Common myeloid progenitor, CD34-positive (primary cell): ENCODE measurements around the gene ORMDL2.

Experiments
- CTCF ChIA-PET: fragments of 350-600 bp; sonication (Branson Sonifier 250); formaldehyde crosslinking; loops from one replicate; lab custom pipeline; 2021; ENCODE audit warnings: antibody characterized with exemption; lab: Charles Lee
- POLR2A ChIA-PET: fragments of 350-600 bp; sonication (Branson Sonifier 250); formaldehyde crosslinking; loops from one replicate; lab custom pipeline; 2021; ENCODE audit warnings: antibody characterized with exemption; lab: Charles Lee
- DNase-seq, 3 donors: peaks; one replicate each; pipeline versions ENCODE4 v3.0.0 to v3.0.0-alpha.2; 2013
- H3K27ac ChIP-seq, 2 experiments: 1 replicate in 1 of 2; 2 replicates in 1 of 2; pipeline ENCODE4 v1.7.0; 2013; ENCODE audit warnings: inconsistent platforms in 2 of 2, low read length in 2 of 2, mild to moderate bottlenecking in 2 of 2, low read depth in 1 of 2, moderate library complexity in 1 of 2; ENCODE audit not compliant: severe bottlenecking in 2 of 2, insufficient read depth in 1 of 2, poor library complexity in 1 of 2
- H3K27me3 ChIP-seq, 5 experiments: replicated peaks in 2 of 5; 1 replicate in 3 of 5; 2 replicates in 2 of 5; pipeline versions ENCODE4 v1.6.1 to v1.7.0; 2013; ENCODE audit warnings: low read length in 4 of 5, mild to moderate bottlenecking in 2 of 5, moderate library complexity in 2 of 5, inconsistent platforms in 1 of 5; ENCODE audit not compliant: insufficient read depth in 5 of 5, control insufficient read depth in 4 of 5
- H3K36me3 ChIP-seq, 4 experiments: 1 replicate in 2 of 4; 2 replicates in 2 of 4; pipeline versions ENCODE4 v1.6.1 to v1.7.0; 2013; ENCODE audit warnings: low read length in 3 of 4, control low read depth in 1 of 4, mild to moderate bottlenecking in 1 of 4; ENCODE audit not compliant: control insufficient read depth in 4 of 4, insufficient read depth in 4 of 4
- H3K4me1 ChIP-seq, 4 experiments: 1 replicate in 3 of 4; 2 replicates in 1 of 4; pipeline versions ENCODE4 v1.6.1 to v1.7.1; 2013; ENCODE audit warnings: low read length in 3 of 4, mild to moderate bottlenecking in 3 of 4, control low read depth in 1 of 4, inconsistent platforms in 1 of 4, moderate library complexity in 1 of 4; ENCODE audit not compliant: control insufficient read depth in 4 of 4, insufficient read depth in 4 of 4; ENCODE audit errors: control extremely low read depth in 1 of 4
- H3K4me3 ChIP-seq, 7 experiments: 1 replicate in 4 of 7; 2 replicates in 3 of 7; pipeline versions ENCODE4 v1.5.1 to v1.7.0; 2013; ENCODE audit warnings: mild to moderate bottlenecking in 7 of 7, low read length in 6 of 7, moderate library complexity in 6 of 7, inconsistent platforms in 2 of 7, low read depth in 2 of 7, control low read depth in 1 of 7; ENCODE audit not compliant: insufficient read depth in 4 of 7, control insufficient read depth in 1 of 7; ENCODE audit errors: extremely low read depth in 1 of 7
- H3K9me3 ChIP-seq, 5 experiments: 1 replicate in 4 of 5; 2 replicates in 1 of 5; pipeline versions ENCODE4 v1.6.1 to v1.7.1; 2013; ENCODE audit warnings: low read length in 4 of 5, mild to moderate bottlenecking in 2 of 5, inconsistent platforms in 1 of 5, low read depth in 1 of 5, moderate library complexity in 1 of 5; ENCODE audit not compliant: control insufficient read depth in 4 of 5, insufficient read depth in 2 of 5; ENCODE audit errors: control extremely low read depth in 1 of 5
- WGBS: methylation state at CpG from one replicate; pipeline ENCODE4 v1.1.5; 2013; ENCODE audit not compliant: insufficient coverage; 5-methylcytosine and 5-hydroxymethylcytosine counted together

ORMDL2 gene

GRCh38 chr12:55789893-55790292, 27.9 kb upstream of the ORMDL2 start:
- CTCF ChIA-PET: interaction anchor here (1.1 to 1.6 kb wide), 4 partner anchors 9 to 47 kb away, joined by 3 to 5 read pairs (median 4); partner anchors contain the start of gene GDF11
- peaks cover 30 to 83% (median 60%) of the 10 kb centered on the region in 4 experiments for H3K36me3 ChIP-seq

DNA sequence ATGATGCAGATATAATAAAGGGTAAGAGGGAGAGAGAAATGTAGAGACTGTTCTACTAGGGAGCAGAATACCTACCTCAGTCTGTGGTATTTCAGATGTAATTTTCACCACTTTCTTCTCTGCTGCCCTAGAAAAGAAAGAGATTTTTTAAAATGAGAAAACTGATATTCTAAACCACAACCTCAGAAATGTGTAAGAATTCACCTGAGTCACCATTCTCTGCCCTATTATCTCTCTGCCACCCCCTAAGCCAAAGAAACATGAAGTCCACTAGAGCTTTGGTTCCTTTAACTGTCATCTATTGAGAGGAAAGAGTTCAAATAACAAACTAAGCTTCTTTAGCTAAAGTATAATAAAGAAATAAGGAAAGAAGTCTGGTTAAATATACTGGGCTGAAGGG, 21.9 kb upstream of the ORMDL2 start:
- Histone ChIP-seq H3K4me1 (no peaks in the 10 kb centered on the region), H3K4me3 (no peak overlapping the region), H3K9me3 (no peaks in the 10 kb centered on the region), H3K27me3 (no peaks in the 10 kb centered on the region), H3K27ac (no peak overlapping the region), H3K36me3 (peaks cover 40 to 78% (median 61%) of the 10 kb centered on the region in 4 experiments)
- ChIA-PET CTCF (interaction anchor here (1.0 to 5.5 kb wide), 13 partner anchors 9 to 181 kb away, joined by 3 to 76 read pairs (median 6); partner anchors contain the start of genes CD63 and GDF11), POLR2A (no interaction called here)
- no peak for DNase-seq

More at GRCh38 chr12:55789893-55790292, 27.9 kb upstream of the ORMDL2 start:
- no peaks in the 10 kb centered on the region for H3K27me3 ChIP-seq
- H3K9me3 ChIP-seq: no peaks in the 10 kb centered on the region
- whole genome bisulfite sequencing: 100% methylated on average over 1 of the region's 4 CpGs
- no peak overlapping the region for H3K4me3 ChIP-seq
- no peaks in the 10 kb centered on the region for H3K4me1 ChIP-seq
- POLR2A ChIA-PET: no interaction called here
- DNase-seq: no peak
- no peak overlapping the region for H3K27ac ChIP-seq

DNA sequence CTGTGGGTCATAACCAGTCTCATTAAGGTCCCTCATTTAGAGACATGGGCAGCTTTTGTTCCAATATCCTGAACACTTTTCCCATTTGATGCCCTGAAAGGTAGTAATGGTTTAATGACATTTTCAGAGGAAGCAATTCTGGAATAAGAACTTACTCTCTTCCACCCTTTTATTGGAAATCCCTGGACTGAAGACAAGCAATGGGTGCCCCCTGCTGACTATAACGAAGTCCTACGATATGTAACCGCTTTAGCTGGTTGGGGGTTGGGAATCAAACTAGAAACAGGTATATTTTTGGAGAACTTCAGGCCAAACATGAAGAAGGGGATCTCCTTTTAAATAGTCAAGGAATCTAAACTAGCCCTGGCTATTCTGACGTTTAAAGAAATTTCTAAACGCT, 20.8 kb upstream of the ORMDL2 start:
- H3K36me3 ChIP-seq: peaks cover 43 to 82% (median 62%) of the 10 kb centered on the region in 4 experiments
- H3K9me3 ChIP-seq: no peaks in the 10 kb centered on the region
- POLR2A ChIA-PET: no interaction called here
- DNase-seq: peak; percentile 56 to 70 (median 64)
- WGBS: 78% methylated on average over 5 of the region's 5 CpGs
- no peak overlapping the region for H3K4me3 ChIP-seq
- H3K27me3 ChIP-seq: no peaks in the 10 kb centered on the region
- H3K4me1 ChIP-seq: no peaks in the 10 kb centered on the region
- CTCF ChIA-PET: interaction anchor here (0.9 to 5.5 kb wide), 16 partner anchors 9 to 180 kb away, joined by 3 to 76 read pairs (median 5); partner anchors contain the start of genes CD63 and GDF11
- H3K27ac ChIP-seq: no peak overlapping the region

GRCh38 chr12:55797550-55797949, 20.3 kb upstream of the ORMDL2 start:
- CTCF ChIA-PET: interaction anchor here (0.9 to 5.5 kb wide), 18 partner anchors 8 to 141 kb away, joined by 3 to 76 read pairs (median 5); partner anchors contain the start of genes CD63, GDF11, ORMDL2 and SARNP
- H3K4me3 ChIP-seq: no peak overlapping the region
- no peak for DNase-seq
- H3K36me3 ChIP-seq: peaks cover 43 to 81% (median 61%) of the 10 kb centered on the region in 4 experiments
- POLR2A ChIA-PET: no interaction called here
- H3K9me3 ChIP-seq: no peaks in the 10 kb centered on the region
- H3K27me3 ChIP-seq: no peaks in the 10 kb centered on the region
- no peaks in the 10 kb centered on the region for H3K4me1 ChIP-seq
- no peak overlapping the region for H3K27ac ChIP-seq
- WGBS: 93% methylated on average over 3 of the region's 4 CpGs

DNA sequence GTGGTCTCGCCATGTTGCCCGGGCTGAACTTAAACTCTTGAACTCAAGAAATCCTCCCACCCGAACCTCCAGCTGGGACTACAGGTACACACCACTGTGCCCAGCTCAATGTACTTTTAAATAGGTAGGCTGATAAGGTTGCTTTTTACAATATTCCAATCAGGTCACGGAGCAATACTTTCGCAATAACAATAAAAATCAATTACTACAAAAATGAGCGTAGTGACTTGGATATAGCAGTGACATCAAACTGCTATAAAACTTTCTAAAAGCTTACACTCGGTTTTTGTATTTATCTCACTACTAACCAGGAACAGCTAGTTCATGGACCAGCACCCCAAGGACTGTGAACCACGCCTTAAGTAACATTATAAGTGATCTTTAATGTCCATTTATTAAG, 10.9 kb upstream of the ORMDL2 start:
- Histone ChIP-seq H3K27ac (no peak overlapping the region), H3K27me3 (no peaks in the 10 kb centered on the region), H3K36me3 (peaks cover 2 to 40% (median 17%) of the 10 kb centered on the region in 4 experiments), H3K9me3 (no peaks in the 10 kb centered on the region), H3K4me3 (no peak overlapping the region), H3K4me1 (no peaks in the 10 kb centered on the region)
- CTCF ChIA-PET: interaction anchor here (1.2 to 2.1 kb wide), 4 partner anchors 8 to 68 kb away, joined by 3 to 6 read pairs (median 4); partner anchors contain the start of genes ORMDL2 and SARNP
- POLR2A ChIA-PET: interaction anchor here (0.7 kb wide), 1 partner anchor 12 kb away, joined by 3 read pairs; no protein-coding TSS in a partner anchor
- no peak for DNase-seq
- 100% methylated on average over 2 of the region's 8 CpGs for WGBS

- H3K4me3 ChIP-seq: no peak overlapping the region
- H3K4me1 ChIP-seq: no peaks in the 10 kb centered on the region
- no peak for DNase-seq
- no peak overlapping the region for H3K27ac ChIP-seq
- H3K9me3 ChIP-seq: no peaks in the 10 kb centered on the region
- CTCF ChIA-PET: interaction anchor here (0.6 to 1.6 kb wide), 6 partner anchors 9 to 21 kb away, joined by 3 to 6 read pairs (median 4); partner anchors contain the start of gene DNAJC14
- no peaks in the 10 kb centered on the region for H3K27me3 ChIP-seq
- 100% methylated on average over 4 of the region's 5 CpGs for WGBS
- peaks cover 0 to 31% (median 14%) of the 10 kb centered on the region in 4 experiments for H3K36me3 ChIP-seq
- POLR2A ChIA-PET: no interaction called here
These were observed 8.6 kb upstream of the ORMDL2 start for GRCh38 chr12:55809274-55809673.

- ChIA-PET CTCF (interaction anchor here (1.1 to 2.8 kb wide), 7 partner anchors 8 to 74 kb away, joined by 3 to 14 read pairs (median 5); no protein-coding TSS in a partner anchor), POLR2A (no interaction called here)
- no peaks in the 10 kb centered on the region for H3K9me3 ChIP-seq
- no peaks in the 10 kb centered on the region for H3K27me3 ChIP-seq
- H3K4me1 ChIP-seq: peaks cover 7 to 18% (median 9%) of the 10 kb centered on the region in 4 experiments
- peaks cover 6 to 39% (median 18%) of the 10 kb centered on the region in 4 experiments for H3K36me3 ChIP-seq
- DNase-seq: no peak
- H3K27ac ChIP-seq: no peak overlapping the region
- H3K4me3 ChIP-seq: no peak overlapping the region
- 87% methylated on average over 1 of the region's 1 CpG for WGBS
These were observed 5.8 kb upstream of the ORMDL2 start for GRCh38 chr12:55812088-55812487.
